ENCODE results near the gene KCNMA1. TPM values are rescaled to one million over a fixed set of nuclear protein-coding genes. Genes with fewer than 3 reads are reported as not detected.

The KCNMA1 gene
- total RNA-seq, 1 experiment from 2014 or later: 0.70 TPM

- no peaks in the 10 kb centered on the region for H3K4me1 ChIP-seq (replicated peaks; ENCODE audit: insufficient read depth)
- ChIA-PET CTCF (interaction anchor here (0.5 kb wide), 1 partner anchor 125 kb away, joined by 3 read pairs; no protein-coding TSS in a partner anchor), POLR2A (ENCODE audit: unreplicated experiment) (no interaction called here)
- H3K79me2 ChIP-seq (ENCODE audit: low read depth): no peaks in the 10 kb centered on the region
- TF ChIP-seq EZH2 (IDR thresholded peaks at IDR 0.05; ENCODE audit: low read depth): no peak
- TF ChIP-seq, protein P1, sequence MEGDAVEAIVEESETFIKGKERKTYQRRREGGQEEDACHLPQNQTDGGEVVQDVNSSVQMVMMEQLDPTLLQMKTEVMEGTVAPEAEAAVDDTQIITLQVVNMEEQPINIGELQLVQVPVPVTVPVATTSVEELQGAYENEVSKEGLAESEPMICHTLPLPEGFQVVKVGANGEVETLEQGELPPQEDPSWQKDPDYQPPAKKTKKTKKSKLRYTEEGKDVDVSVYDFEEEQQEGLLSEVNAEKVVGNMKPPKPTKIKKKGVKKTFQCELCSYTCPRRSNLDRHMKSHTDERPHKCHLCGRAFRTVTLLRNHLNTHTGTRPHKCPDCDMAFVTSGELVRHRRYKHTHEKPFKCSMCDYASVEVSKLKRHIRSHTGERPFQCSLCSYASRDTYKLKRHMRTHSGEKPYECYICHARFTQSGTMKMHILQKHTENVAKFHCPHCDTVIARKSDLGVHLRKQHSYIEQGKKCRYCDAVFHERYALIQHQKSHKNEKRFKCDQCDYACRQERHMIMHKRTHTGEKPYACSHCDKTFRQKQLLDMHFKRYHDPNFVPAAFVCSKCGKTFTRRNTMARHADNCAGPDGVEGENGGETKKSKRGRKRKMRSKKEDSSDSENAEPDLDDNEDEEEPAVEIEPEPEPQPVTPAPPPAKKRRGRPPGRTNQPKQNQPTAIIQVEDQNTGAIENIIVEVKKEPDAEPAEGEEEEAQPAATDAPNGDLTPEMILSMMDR (conservative IDR thresholded peaks at IDR 0.05): no peak
- no peaks in the 10 kb centered on the region for H3K9me3 ChIP-seq (ENCODE audit: insufficient read depth, low read depth)
- H2AFZ ChIP-seq: no peak overlapping the region
- H3K4me2 ChIP-seq: no peak overlapping the region
- H3K27me3 ChIP-seq (ENCODE audit: insufficient read depth, low read depth): no peaks in the 10 kb centered on the region
- no peak overlapping the region for H3K27ac ChIP-seq
- no peaks in the 10 kb centered on the region for H3F3A ChIP-seq (ENCODE audit: insufficient read depth, low read depth)
- no peaks in the 10 kb centered on the region; the same call in 1 of the 2 replicates for H3K9me2 ChIP-seq (ENCODE audit: insufficient read depth)
- no TSS peak for BruUV-seq (replicated peaks)
- no peak overlapping the region for H3K4me3 ChIP-seq
- DNase-seq: no peak
- no peaks in the 10 kb centered on the region for H3K36me3 ChIP-seq (ENCODE audit: low read depth)
- intact Hi-C loops (cut with micrococcal nuclease; ENCODE audit: unreplicated experiment): no loop called here
- H4K20me1 ChIP-seq (ENCODE audit: insufficient read depth): no peaks in the 10 kb centered on the region
These were observed 487.9 kb downstream of the KCNMA1 start for GRCh38 chr10:77149706-77150105.

- no peaks in the 10 kb centered on the region for H4K20me1 ChIP-seq (ENCODE audit: insufficient read depth)
- H3K36me3 ChIP-seq (ENCODE audit: low read depth): no peaks in the 10 kb centered on the region
- H3K9me3 ChIP-seq (ENCODE audit: insufficient read depth, low read depth): no peaks in the 10 kb centered on the region
- no peaks in the 10 kb centered on the region for H3K27me3 ChIP-seq (ENCODE audit: insufficient read depth, low read depth)
- TF ChIP-seq, protein P1 (conservative IDR thresholded peaks at IDR 0.05): no peak
- no peak for TF ChIP-seq EZH2 (IDR thresholded peaks at IDR 0.05; ENCODE audit: low read depth)
- no peaks in the 10 kb centered on the region; the same call in 1 of the 2 replicates for H3K9me2 ChIP-seq (ENCODE audit: insufficient read depth)
- H3K79me2 ChIP-seq (ENCODE audit: low read depth): no peaks in the 10 kb centered on the region
- H3K4me1 ChIP-seq (replicated peaks; ENCODE audit: insufficient read depth): no peaks in the 10 kb centered on the region
- BruUV-seq (replicated peaks): no TSS peak
- H3K27ac ChIP-seq: no peak overlapping the region
- CTCF ChIA-PET: interaction anchor here (0.5 kb wide), 1 partner anchor 126 kb away, joined by 3 read pairs; no protein-coding TSS in a partner anchor
- H2AFZ ChIP-seq: no peak overlapping the region
- intact Hi-C loops (cut with micrococcal nuclease; ENCODE audit: unreplicated experiment): no loop called here
- H3K4me2 ChIP-seq: no peak overlapping the region
- H3F3A ChIP-seq (ENCODE audit: insufficient read depth, low read depth): no peaks in the 10 kb centered on the region
- H3K4me3 ChIP-seq: no peak overlapping the region
- no peak for DNase-seq
- POLR2A ChIA-PET (ENCODE audit: unreplicated experiment): no interaction called here
These were observed 488.6 kb downstream of the KCNMA1 start for GRCh38 chr10:77149001-77149400.

- Histone ChIP-seq H3K36me3 (ENCODE audit: low read depth) (no peaks in the 10 kb centered on the region), H3F3A (ENCODE audit: insufficient read depth, low read depth) (no peaks in the 10 kb centered on the region), H4K20me1 (ENCODE audit: insufficient read depth) (no peaks in the 10 kb centered on the region), H3K79me2 (ENCODE audit: low read depth) (no peaks in the 10 kb centered on the region), H3K4me1 (replicated peaks; ENCODE audit: insufficient read depth) (no peaks in the 10 kb centered on the region), H3K4me2 (no peak overlapping the region), H3K27me3 (ENCODE audit: insufficient read depth, low read depth) (no peaks in the 10 kb centered on the region), H3K4me3 (no peak overlapping the region), H3K27ac (no peak overlapping the region), H2AFZ (no peak overlapping the region), H3K9me2 (ENCODE audit: insufficient read depth) (peaks cover 6% of the 10 kb centered on the region; the same call in 1 of the 2 replicates), H3K9me3 (ENCODE audit: insufficient read depth, low read depth) (no peaks in the 10 kb centered on the region)
- ChIA-PET CTCF (no interaction called here), POLR2A (ENCODE audit: unreplicated experiment) (no interaction called here)
- DNase-seq: no peak
- intact Hi-C loops (cut with micrococcal nuclease; ENCODE audit: unreplicated experiment): no loop called here
- no TSS peak for BruUV-seq (replicated peaks)
- no peak for TF ChIP-seq EZH2 (IDR thresholded peaks at IDR 0.05; ENCODE audit: low read depth)
- TF ChIP-seq, protein P1 (conservative IDR thresholded peaks at IDR 0.05): no peak
These were observed 489.7 kb downstream of the KCNMA1 start for GRCh38 chr10:77147871-77148270.

Data from PC-9 (cell line).